ENCODE results near the gene HDAC7.

The HDAC7 gene

DNA sequence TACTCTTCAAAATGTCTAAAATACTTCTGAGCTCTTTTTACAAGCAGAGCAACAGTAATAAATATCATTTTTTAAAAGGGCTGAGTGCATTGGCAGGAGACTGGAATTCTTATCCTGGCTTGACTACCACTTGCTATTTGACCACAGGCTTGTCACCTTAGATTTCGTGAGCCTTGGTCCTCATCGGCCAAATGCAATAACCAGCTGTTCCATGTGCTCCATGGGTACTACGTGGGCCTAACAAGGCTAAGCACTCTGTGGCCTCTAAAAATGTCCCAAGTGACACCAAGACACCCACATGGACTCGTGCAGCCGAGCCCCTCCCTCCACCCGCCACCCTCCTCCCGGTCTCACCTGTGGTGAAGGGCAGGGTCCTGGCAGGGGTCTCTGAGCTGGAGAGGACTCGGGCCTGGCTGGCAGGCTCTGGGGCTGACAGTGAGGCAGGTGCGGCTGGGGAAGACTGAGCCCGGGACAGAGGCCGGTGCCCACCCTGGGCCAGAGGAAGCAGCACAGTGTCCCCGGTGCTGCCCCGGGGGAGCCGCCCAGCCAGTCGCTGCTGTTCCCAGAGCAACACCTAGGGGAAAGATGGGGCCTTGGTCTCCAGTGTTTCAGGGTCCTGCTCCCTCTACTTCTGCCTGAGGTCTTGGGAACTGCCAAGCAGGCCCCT is 26.6 kb downstream of the HDAC7 start:
- no peak for DNase-seq (ENCODE audit: low spot score)

DNA sequence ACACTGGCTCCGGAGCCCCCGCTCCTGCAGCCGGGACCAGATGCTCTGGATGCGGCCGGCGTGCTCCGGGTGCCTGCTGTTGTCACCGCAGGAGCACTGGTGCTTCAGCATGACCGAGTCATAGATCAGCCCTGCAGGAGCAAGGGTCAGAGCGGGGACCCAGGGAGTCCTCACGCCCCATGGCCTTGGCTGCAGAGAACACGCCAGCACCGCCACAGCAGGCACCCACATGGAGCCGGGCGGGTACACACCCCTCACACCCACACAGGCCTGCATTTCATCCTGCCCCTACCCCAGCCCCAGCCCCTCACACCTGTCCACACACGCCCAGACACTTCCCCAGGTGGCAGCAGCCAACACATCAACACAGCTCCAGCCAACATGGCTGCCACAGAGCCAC is 27.8 kb downstream of the HDAC7 start:
- DNase-seq (ENCODE audit: low spot score) = no peak

DNA sequence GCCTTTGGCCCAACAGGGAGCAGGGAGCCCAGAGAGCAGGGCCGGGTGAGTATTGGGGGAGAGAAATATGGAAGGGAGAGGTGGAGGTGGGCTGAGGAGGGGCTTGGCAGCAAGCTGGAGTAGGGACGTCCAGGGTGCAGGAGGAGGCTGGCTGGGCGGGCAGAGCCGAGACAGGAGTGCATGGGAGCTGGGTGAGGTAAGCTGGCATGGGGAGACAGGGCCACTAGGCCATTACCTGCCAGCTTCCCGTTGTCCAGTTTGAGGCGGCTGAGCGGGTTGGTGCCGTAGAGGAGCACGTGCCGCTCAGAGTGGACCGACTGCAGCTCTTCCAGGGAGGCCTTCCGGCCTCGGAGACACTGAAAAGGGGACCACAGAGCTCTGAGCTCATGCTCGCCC is 28.4 kb downstream of the HDAC7 start:
- DNase-seq (ENCODE audit: low spot score) = no peak

DNA sequence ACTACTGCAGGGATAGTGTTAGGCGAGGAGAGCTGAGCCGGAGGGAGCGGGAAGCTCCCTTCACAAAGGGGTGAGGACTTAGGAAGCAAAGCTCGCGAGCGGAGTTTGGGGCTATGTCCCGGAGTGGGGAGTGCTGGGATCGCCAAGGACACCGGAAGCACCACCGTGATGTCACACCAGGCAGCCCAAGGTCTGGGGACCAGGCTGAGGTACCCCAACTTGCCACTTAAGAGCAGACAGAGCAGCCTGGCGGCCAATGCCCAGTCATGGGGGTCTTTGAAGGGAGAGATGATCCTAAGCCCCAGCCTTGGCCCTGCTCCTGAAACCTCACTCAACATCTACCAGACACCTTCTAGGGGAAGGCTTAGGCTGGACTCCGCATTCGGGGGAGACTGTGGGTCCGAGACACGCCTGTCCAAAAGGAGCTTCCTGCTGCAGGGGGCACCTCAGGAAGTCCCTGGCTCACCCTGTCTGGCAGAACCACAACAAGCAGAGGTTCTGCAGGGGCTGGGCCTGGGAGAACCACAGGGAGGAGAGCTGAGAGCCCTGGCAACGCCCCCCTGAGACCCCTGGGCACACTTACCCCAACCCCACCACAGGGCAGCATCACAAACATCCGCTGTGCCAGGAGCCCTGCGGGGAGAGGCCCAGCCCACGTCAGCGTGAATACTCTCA is 28.9 kb downstream of the HDAC7 start:
- no peak for DNase-seq (ENCODE audit: low spot score)

DNA sequence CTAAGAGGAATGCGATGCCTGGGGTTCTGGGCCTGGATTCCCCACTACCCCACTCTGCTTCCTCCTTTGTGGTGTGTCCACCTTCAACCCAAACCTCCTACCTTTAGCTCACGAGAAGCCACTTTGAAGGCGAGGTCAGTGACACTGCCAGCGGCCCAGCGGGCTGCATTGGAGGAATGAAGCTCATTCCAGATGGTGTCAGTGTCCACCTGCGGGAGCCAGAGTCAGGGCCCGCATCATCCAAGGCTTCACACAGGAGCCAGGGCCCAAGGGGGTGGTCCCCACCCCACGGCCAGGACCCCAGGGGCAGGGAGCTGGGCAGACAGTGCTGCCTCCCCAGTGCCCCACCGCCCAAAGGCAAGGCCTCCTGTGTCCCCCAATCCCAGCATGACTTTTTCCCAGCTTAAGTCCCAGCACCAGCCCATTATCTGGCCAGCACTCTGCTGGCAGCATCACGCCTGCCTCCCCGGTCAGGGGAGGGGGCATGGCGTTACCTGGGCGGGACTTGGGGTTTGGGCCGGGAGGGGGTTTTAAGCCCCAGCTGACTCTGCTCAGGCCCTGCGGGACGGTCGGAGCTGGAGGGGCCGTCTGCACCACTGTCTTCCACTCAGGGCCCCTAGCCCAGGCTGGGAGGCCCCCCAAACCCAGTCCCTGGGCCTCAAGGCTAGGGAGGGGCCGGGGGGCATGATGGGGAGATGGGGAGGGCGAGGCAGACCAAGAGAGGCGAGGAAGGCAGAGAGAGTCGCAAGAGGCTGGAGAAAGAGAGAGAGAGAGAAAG is 29.8 kb downstream of the HDAC7 start:
- DNase-seq (ENCODE audit: low spot score) = no peak

DNA sequence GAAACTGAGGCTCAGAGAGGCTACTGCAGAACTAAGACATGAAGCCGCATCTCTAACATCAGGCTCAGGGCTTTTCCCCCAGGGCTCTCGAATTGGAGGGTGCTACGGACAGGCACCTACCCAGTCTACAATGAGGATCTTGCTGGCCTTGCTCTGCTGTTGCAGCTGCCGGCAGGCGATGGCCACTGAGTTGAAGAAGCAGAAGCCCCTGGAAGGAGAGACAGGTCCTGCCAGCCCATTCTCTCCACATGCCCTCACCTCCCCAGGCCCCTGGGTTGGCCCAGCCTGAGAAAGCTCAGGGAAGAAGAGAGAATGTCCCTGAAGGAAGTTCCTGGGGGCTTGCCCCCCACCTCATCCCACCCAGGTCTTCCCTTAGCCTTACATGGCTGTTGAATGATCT is 30.6 kb downstream of the HDAC7 start:
- no peak for DNase-seq (ENCODE audit: low spot score)

DNA sequence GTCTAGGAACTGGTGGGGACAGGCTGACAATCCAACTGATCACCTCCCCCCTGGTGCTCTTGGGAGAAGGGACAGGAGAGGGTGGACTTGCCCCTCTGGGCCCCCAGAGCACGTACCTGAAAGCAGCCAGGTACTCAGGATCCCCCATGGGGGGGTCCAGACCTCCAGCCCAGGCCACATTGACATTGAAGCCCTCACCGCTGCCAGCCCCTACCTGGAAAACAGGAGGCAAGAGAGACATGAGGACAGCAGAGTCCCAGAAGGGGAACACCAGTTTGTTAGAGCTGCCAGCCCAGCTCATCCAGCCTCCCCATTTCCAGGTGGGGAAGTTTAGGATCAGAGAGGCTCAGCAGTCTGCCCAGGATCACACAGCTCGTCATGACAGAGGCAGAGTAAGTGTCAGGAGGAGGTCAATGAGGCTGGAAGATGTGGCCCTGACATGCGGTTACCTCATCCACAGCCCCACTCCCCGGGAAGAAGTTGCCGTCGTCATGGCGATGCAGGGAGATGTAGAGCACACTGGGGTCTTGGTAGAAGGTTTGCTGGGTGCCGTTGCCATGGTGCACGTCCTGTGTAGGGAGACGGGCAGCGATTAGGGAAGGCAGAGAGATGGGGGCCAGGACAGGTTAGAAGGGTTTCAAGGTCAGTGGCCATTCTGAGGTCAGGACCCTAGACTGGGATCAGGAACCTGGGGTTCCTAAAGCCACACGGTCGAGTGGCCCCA is 31.9 kb downstream of the HDAC7 start:
- DNase-seq (ENCODE audit: low spot score) = no peak

DNA sequence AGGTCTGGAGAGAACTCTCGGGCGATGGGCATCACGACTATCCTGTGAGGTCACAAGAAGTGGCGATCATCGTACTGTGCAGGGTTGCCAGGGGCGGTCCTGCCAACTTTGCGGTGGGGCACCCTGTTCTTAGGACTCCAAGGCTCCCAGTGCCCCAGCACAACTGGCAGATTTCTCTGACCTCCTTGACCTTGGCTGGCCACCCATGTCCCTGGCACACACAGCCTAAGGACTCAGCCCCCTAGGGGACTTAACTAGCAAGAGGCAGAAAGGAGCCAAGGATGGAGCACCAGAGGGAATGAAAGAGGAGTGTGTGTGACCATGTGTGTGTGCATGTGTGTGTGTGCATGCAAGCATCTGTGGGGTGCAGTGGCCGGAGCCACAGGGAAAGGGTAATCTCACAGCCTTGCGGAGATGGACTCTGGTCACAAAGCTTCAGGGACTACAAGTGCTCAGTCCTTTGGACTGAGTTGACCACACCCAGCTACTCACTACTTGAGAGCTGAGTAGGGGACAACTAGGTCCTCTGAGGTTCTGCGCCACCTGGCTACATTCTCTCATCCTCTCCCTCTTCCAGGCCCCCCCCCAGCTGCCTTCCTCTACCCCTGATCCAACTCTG is 32.9 kb downstream of the HDAC7 start:
- no peak for DNase-seq (ENCODE audit: low spot score)

DNA sequence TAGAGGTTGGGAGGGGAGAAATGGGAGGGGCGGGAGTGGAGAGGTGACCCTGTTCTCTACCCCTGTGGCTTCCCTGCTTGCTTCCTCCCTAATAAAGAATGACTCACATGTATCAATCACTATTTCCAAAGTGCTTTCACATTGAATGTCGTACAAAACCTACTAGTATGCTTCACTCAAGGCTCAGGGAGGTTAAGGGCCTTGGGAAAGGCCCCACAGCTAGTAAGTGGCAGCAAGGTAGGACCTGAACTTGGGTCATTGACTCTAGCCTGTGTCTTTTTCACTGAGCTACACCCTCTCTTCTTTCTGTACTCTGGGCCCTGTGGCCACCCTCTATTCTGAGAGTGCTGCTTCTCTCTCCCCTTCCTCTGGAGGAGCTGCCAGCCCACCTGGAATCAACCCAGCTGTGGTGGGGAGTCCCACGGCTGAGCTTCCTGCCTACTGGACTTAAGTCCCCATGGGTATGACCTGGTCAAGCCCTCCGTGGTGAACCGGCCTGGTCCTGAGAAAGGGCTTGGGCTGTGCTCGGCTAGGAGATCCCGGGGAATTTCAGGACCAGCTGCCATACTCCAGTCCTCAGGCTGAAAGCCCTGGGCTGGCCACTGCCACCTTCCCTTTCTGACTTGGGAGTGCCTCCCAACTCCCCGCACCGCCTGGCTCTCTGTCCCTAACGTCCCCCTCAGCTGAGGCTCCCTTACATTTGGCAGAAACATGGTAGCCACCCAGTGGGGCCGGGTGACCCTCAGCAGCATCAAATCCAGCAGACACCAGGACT is 33.6 kb downstream of the HDAC7 start:
- no peak for DNase-seq (ENCODE audit: low spot score)

DNA sequence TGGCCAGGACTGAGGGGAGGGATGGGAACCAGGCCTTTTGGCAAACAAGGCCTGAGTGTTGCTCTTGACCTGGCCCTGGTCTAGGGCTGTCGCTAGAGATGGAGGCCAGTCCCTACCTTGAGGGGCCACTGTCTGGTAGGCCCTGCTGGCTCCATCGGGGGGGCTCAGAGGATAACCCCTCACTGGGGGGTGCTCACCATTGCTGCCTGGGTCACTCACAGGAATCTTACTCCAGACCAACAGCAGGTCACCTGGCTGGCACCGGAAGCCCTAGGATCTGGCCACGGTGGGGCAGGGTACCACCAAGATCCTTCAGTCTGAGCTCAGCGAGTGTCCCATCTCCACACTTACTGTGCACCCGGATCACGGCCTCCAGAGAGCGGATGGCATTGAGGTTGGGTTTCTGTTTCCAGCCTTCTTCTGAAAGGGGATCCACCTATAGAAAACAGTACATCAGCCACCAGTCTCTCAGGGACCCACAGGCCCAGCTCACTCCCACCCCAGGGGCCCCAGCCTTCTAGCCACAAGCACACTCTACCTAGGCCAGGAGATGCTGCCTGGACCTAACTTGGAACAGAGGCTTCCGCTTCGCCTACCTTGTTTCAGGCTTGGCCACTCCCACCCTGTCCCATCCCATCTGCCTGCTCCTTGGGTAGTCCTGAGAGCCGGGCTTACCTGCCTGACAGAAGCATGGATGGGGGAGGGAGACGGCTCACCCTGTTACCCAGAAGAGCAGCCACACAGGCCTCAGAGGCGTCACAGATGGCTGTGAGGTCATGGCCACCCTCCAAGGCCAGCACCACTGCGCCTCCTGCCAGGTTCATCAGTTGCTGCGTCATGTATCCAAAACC is 34.4 kb downstream of the HDAC7 start:
- DNase-seq (ENCODE audit: low spot score) = no peak

DNA sequence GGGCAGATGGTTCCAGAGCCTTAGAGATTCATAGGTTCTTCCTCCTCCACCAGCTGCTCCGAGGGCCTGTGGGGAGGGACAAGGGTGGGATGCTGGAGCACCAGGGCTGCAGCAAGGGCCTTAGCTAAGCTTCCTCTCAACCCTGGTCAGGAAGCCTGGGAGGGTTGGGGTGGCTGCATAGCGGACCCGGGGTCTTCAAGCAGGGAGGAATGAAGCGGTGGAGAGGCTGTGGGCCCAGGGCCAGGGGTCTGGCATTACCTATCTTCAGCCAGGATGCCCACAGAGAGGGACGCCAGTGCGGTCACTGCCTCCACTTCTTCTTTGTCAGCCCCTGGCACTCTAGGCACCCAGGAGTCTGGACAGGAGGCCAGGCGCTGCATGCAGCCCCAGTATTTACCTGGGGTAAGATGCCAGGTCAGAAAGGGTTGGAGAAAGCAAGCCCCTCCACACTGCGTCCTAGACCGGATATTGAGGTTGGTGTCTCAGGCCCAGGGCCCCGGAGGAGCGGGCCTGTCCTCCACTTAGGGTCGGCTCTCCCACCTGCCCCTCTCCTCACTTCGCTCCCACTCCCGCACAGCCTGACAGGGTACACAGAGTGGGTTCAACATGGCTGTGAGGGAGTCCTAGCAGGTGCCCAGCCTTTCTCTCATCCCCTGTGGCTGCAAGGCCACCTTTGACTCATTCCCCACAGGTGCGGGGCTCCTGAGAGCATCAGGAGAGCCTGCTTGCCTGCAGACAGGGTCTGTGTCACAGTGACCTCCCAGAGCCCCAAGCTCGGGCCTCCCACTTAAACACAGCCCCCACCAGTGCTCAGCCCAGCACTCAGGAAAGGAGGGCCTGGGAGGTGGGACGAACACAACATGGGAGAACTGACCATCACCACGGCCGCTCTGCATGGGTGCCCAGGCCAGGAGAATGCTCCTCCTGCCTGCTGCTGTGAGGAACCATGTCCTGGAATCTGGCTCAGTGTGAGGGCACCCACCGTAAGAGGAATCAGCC is 35.6 kb downstream of the HDAC7 start:
- no peak for DNase-seq (ENCODE audit: low spot score)

DNA sequence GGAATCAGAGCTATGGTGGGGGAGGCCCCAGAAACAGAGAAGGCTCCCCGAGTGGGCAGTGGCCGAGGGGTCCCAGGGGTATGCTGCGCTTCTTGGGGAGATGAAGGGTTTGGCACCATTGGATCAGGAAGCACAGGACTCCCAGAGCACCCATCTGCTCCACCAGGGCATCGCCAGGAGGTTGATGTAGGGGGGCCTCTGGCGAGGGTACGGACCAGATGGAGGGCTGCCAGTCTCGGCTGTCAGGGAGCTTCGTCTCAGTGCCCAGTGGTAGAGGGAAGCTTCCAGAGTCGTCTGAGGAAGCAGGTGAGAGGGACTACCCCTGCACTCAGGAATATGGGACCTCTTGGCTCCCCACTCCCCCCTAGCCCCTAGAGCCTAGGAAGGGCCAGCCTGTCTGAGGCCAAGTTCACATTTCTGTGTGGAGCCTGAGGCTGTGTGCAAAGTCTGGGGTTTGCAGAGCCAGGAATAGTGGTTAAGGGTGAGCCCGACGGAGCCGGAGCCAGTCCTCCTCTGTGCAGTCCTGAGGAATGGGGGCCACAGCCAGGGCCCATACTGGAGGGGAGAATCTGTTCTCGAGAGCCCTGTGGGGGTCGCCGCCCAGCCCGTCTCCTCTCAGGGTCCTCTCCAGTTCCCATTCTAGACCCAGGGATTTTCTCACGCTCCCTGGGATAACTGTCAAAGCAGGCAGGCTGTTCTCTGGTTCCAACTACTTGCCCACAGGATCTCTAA is 36.5 kb downstream of the HDAC7 start:
- no peak for DNase-seq (ENCODE audit: low spot score)

DNA sequence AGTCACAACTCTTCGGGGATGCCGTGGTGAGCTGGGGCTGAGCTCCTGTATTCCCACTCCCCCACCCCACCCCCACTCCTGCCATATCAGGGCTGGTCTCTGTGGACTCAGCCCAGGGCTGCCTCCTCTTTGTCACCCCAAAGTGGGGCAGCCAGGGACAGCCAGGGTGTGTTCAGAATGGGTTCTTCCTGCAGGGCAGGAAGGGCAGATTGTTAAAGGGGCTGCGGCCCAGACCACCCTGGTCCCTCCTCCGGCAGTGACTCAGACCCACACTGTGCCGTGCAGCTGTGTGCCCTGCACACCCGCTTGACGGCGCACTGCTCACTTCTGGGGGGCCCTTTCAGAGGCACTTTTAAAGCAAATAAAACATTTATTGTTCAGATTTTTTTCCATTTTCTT is 37.3 kb downstream of the HDAC7 start:
- DNase-seq (ENCODE audit: low spot score) = no peak

DNA sequence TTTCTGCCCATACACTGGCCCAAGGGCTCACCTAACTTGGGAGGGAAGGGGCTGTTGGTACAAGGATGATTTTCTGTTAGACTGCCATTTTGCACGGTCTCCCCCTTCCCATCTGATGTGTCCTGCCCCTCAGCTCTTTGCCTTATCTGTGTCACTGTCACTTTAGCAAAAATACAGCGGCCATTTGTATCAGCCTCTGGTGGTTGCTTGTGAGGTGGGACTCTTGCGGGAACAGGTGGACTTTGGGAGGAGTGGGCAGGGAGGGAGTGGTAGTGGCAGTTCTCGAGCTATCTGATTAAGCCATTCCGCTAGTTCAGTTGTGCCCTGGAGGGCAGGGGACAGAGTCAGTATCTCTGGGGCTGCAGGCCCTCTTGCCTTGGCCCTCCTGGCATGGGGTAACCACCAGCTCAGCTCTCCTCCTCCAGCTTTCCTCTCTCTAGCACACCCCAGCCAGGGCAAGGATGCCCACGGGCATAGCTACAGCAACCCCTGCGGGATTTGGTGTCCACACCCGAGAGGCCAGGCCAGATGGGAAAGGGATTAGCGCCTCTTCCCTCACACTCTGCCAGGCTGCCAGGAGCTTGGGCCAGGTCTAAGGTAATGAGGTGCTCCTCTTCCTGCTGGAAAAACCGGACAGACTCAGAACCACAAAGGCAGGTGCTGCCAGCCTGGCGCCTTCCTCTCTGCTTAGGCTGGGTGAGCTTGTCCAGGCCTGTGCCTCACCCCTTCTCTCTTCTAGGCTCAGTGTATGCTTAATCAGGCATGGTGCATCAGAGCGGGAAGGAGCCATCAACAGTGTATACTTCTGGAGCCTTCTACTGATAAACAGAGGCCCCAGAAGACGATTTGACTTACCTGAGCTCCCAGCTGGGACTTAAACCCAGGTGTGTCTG is 38.0 kb downstream of the HDAC7 start:
- DNase-seq (ENCODE audit: low spot score) = no peak

DNA sequence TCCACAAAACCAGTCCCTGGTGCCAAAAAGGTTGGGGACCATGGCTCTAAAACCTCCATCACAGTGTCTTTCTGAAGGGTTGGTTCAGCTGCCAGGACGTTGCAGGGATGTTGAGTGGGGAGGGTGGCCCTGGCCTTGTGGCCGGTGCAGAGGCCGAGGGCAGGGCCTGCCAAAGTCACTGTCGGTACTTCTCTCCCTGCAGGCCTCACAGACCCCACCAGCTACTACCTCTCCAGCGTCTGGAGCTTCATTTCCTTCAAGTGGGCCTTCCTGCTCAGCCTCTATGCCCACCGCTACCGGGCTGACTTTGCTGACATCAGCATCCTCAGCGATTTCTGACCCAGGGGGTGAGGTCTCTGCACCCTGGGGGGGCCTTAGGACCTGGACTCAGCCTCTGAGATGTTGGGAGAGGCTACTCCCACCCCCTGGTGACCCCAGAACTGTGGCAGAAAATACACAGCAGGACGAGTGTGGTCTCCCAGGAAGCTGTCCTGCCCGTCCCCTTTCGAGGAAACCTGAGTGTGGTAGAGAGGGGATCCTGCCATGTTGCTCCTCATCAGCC is 39.7 kb downstream of the HDAC7 start:
- DNase-seq (ENCODE audit: low spot score) = no peak

DNA sequence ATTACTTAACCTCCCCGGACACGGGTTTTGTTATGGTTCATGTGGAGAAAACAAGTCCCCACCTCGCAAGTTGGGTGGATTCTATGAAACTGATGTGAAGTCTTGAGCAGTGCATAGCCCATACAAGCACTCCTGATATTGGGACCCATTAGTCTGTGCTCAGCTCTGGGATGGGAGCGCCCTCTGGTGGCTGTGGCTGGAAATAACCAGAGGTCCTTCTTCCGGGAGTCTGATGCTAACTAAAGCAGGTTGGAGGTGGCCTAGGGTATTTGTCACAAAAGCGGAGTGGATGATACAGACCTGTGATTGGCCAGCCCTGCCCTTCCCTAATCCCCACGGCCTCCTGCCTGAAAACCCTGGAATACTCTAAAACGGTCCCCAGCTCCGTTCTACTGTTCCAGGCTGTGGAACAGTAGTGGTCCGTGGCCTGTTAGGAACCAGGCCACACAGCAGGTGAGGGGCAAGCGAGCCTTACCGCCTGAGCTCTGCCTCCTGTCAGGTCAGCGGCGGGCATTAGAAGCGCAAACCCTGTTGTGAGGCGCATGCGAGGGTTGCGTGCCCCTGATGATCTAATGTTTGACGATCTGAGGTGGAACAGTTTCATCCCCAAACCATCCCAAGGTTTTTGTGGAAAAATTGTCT is 40.3 kb downstream of the HDAC7 start:
- DNase-seq (ENCODE audit: low spot score) = peak; percentile 91

DNA sequence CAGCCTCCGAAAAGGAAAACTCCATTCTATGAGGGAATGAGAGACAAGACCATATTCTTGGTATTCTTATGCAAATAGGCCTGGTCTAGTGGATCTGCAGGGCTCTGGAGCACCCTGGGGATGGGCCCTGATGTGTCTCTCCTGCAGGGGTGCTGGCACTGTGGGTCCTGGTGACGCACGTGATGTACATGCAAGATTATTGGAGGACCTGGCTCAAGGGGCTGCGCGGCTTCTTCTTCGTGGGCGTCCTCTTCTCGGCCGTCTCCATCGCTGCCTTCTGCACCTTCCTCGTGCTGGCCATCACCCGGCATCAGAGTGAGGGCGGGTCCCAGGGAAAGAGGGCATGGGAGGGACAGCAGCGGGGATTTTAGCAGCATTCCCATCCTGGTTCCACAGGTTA is 40.8 kb downstream of the HDAC7 start:
- DNase-seq (ENCODE audit: low spot score) = no peak

All from hepatic stellate cell (primary cell).